Endothelial cell of umbilical vein (primary cell): ENCODE results near the gene B9D1. TPM values are rescaled to one million over a fixed set of nuclear protein-coding genes. Genes with fewer than 3 reads are reported as not detected.

Source experiments
- BruUV-seq: library from RNA; stranded (reverse); fragments of 400-500 nt; replicated peaks from 2 replicates; lab custom pipeline; 2021; lab: Mats Ljungman, UMichigan
- CTCF ChIA-PET: fragments of 300-600, 350-600 bp; sonication (Branson Sonifier 250); formaldehyde crosslinking; loops from one replicate; lab custom pipeline; 2021; ENCODE audit warnings: antibody characterized with exemption, inconsistent platforms; lab: Charles Lee
- POLR2A ChIA-PET: fragments of 300-600, 350-600 bp; sonication (Branson Sonifier 250); formaldehyde crosslinking; loops from one replicate; lab custom pipeline; 2021; ENCODE audit warnings: antibody characterized with exemption, inconsistent platforms; lab: Charles Lee
- DNase-seq: peaks from one replicate; pipeline ENCODE4 v3.0.0-alpha.2; 2011; ENCODE audit warnings: low read depth, low spot score
- FAIRE-seq: peaks from 2 replicates; lab custom pipeline; 2011; peaks lifted over from hg19 to GRCh38; lab: Jason Lieb, UNC
- H2AFZ ChIP-seq: 2 replicates; pipeline ENCODE4 v1.6.0; 2012; ENCODE audit warnings: low read depth, low read length, control low read depth, inconsistent platforms
- H3K27ac ChIP-seq: 2 replicates; pipeline ENCODE4 v1.5.1; 2011; ENCODE audit warnings: low read depth, mild to moderate bottlenecking, control low read depth, low read length, moderate library complexity; ENCODE audit not compliant: insufficient read depth
- H3K27me3 ChIP-seq, 2 experiments: 2 replicates each; pipeline versions ENCODE4 v1.6.0 to v1.6.1; 2011; ENCODE audit warnings: low read length in 2 of 2, mixed read lengths in 1 of 2; ENCODE audit not compliant: control insufficient read depth in 2 of 2, insufficient read depth in 2 of 2
- H3K36me3 ChIP-seq, 2 experiments: 2 replicates in 1 of 2; 3 replicates in 1 of 2; pipeline ENCODE4 v1.5.1; 2011; ENCODE audit warnings: low read length in 2 of 2, mild to moderate bottlenecking in 1 of 2, moderate library complexity in 1 of 2; ENCODE audit not compliant: control insufficient read depth in 2 of 2, insufficient read depth in 2 of 2; ENCODE audit errors: extremely low read depth in 1 of 2
- H3K4me1 ChIP-seq: 3 replicates; pipeline ENCODE4 v1.5.1; 2011; ENCODE audit warnings: mild to moderate bottlenecking, low read length; ENCODE audit not compliant: control insufficient read depth, insufficient read depth; ENCODE audit errors: extremely low read depth
- H3K4me2 ChIP-seq: 2 replicates; pipeline ENCODE4 v1.6.1; 2011; ENCODE audit warnings: low read length, control low read depth, mixed read lengths; ENCODE audit not compliant: insufficient read depth
- H3K4me3 ChIP-seq, 3 experiments: fragments of 200-600 bp in 1 of 3; sonication (generic), shearing (Covaris generic) in 1 of 3; replicated peaks in 1 of 3; 2 replicates each; pipeline ENCODE4 v1.5.1; 2011 to 2016; ENCODE audit warnings: control low read depth in 3 of 3, low read length in 3 of 3, mild to moderate bottlenecking in 2 of 3, inconsistent platforms in 1 of 3, low read depth in 1 of 3, moderate library complexity in 1 of 3; ENCODE audit not compliant: insufficient read depth in 1 of 3
- H3K79me2 ChIP-seq: 2 replicates; pipeline ENCODE4 v1.6.0; 2012; ENCODE audit warnings: low read length, inconsistent platforms; ENCODE audit not compliant: control insufficient read depth, insufficient read depth
- H3K9ac ChIP-seq: replicated peaks from 2 replicates; pipeline ENCODE3; 2011; ENCODE audit warnings: low read length, control low read depth; ENCODE audit not compliant: insufficient read depth; ENCODE audit errors: extremely low read depth
- H3K9me1 ChIP-seq: replicated peaks from 3 replicates; pipeline ENCODE4 v1.6.0; 2011; ENCODE audit warnings: mild to moderate bottlenecking, low read length; ENCODE audit not compliant: control insufficient read depth, insufficient read depth; ENCODE audit errors: extremely low read depth
- H3K9me3 ChIP-seq: replicated peaks from 2 replicates; pipeline ENCODE4 v1.5.1; 2012; ENCODE audit warnings: low read length, inconsistent platforms; ENCODE audit not compliant: control insufficient read depth, insufficient read depth
- H4K20me1 ChIP-seq: replicated peaks from 2 replicates; pipeline ENCODE3; 2011; ENCODE audit warnings: mild to moderate bottlenecking, low read length; ENCODE audit not compliant: control insufficient read depth, insufficient read depth; ENCODE audit errors: extremely low read depth
- EZH2 ChIP-seq: IDR thresholded peaks from 2 replicates; pipeline ENCODE4 v1.6.1; 2012; ENCODE audit warnings: borderline replicate concordance, low read depth, mild to moderate bottlenecking, moderate library complexity, low read length, inconsistent platforms; ENCODE audit not compliant: severe bottlenecking
- FOS ChIP-seq: IDR thresholded peaks from 2 replicates; pipeline ENCODE4 v1.6.1; 2011; ENCODE audit warnings: mild to moderate bottlenecking, low read length, moderate library complexity, borderline replicate concordance; ENCODE audit not compliant: insufficient read depth
- GATA2 ChIP-seq: IDR thresholded peaks from 2 replicates; pipeline ENCODE4 v1.7.0; 2011; ENCODE audit warnings: low read depth, mild to moderate bottlenecking, moderate library complexity, mixed read lengths, low read length; ENCODE audit not compliant: insufficient read length, insufficient read depth
- MYC ChIP-seq: IDR thresholded peaks from one replicate; pipeline ENCODE4 v1.6.1; 2011; ENCODE audit warnings: mild to moderate bottlenecking, low read depth, low read length
- POLR2AphosphoS5 ChIP-seq: IDR thresholded peaks from 2 replicates; pipeline ENCODE4 v1.6.1; 2012; ENCODE audit warnings: low read depth, mild to moderate bottlenecking, control low read depth, low read length, moderate library complexity; ENCODE audit not compliant: insufficient read depth
- dilution Hi-C: fragments of 300-500 bp; cut with MboI; formaldehyde crosslinking; loops from one replicate; pipeline ENCODE4 v1.15.0; 2019; ENCODE audit warnings: low sequenced_read_pairs; ENCODE audit not compliant: extremely low pct_ligation_motif_present
- intact Hi-C: fragments of 100-400 bp; cut with micrococcal nuclease; formaldehyde crosslinking; loops from one replicate; pipeline ENCODE4 v1.10.0; 2022
- polyA plus RNA-seq, 4 experiments: library from polyadenylated mRNA; depleted of rRNA in 3 of 4; stranded (reverse) in 3 of 4; unstranded in 1 of 4; fragments of >200 nt; gene quantifications; 2 replicates each; pipeline versions ENCODE4 v1.2.1 to v1.2.3, GENCODE V29; 2011 to 2012; ENCODE audit warnings: missing spikeins in 1 of 4
- total RNA-seq: library from RNA; stranded (reverse); gene quantifications from 2 replicates; pipeline ENCODE4 v1.2.3, GENCODE V29; 2021
- TF ChIP-seq, protein P1 (sequence below): IDR thresholded peaks from 2 replicates; pipeline ENCODE4 v1.6.1; 2011; ENCODE audit not compliant: insufficient read depth, insufficient read length

The B9D1 gene
- total and polyA plus RNA-seq, 2 donors (not counting 3 experiments of a cell fraction or from before 2014, with no cell fraction given): 20.5 to 55.8 TPM

DNA sequence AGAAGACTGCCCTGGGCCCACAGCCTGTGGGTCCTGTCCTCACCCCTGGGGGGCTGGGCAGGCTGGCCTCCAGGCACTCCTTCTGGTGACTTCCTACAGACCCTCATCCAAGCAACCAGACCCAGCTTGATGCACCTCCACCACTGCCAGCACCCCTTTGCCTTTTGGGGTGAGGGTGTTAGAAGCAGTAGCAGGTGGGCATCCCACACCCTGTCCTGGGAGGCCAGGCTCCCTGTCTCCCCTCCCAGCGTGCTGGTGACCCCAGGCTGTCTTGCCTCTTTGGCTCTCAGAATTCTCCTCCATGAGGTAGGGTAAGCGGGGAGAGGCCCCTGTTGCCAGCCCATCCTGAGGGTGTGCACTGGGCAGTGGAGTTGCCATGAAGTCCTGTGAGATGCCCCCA, 33.4 kb downstream of the B9D1 start:
- POLR2A ChIA-PET: no interaction called here
- dilution Hi-C loops: no loop called here
- H3K4me1 ChIP-seq: no peaks in the 10 kb centered on the region
- no TSS peak for BruUV-seq
- no peaks in the 10 kb centered on the region for H3K27me3 ChIP-seq
- FAIRE-seq (no peak), DNase-seq (no peak)
- no peak overlapping the region for H3K4me2 ChIP-seq
- no peaks in the 10 kb centered on the region for H3K9me1 ChIP-seq
- H3K27ac ChIP-seq: no peak overlapping the region
- intact Hi-C loops: no loop called here
- H3K9ac ChIP-seq: no peak overlapping the region
- TF ChIP-seq EZH2: no peak
- no peak for TF ChIP-seq GATA2
- no peak for TF ChIP-seq POLR2AphosphoS5
- no peak overlapping the region for H3K4me3 ChIP-seq
- H3K36me3 ChIP-seq: peaks cover 0 to 10% of the 10 kb centered on the region in 2 experiments
- CTCF ChIA-PET: interaction anchor here (1.1 to 1.4 kb wide), 4 partner anchors 9 to 50 kb away, joined by 3 to 4 read pairs (median 3); no protein-coding TSS in a partner anchor
- no peaks in the 10 kb centered on the region for H3K79me2 ChIP-seq
- H2AFZ ChIP-seq: no peak overlapping the region
- H3K9me3 ChIP-seq: no peaks in the 10 kb centered on the region
- H4K20me1 ChIP-seq: no peaks in the 10 kb centered on the region

DNA sequence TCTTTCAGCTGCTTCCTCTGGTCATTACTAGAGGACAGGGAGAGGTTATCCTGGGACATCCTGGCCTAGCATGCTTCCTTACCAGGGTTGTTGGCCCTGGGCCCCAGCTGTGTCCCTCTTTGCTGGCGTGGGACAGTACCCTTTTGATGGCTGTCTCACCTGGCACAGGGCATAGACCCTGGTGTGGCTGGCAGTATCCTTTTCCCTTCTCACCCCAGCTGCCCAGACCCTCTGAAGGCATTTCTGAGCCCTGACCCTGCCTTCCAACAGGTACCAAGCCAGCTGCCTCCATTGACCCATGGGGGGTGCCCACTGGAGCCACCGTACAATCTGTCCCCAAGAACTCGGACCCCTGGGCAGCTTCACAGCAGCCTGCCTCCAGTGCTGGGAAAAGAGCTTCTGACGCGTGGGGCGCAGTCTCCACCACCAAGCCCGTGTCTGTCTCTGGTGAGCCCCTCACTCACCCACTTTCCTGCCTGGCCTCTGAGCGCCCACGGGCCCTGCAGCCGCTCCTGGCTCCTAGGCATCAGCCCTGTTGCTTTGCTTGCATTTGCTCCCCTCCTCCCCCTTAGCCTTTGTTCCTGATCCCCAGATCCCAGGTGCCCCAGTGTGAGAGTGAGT, 34.0 kb downstream of the B9D1 start:
- dilution Hi-C loops (no loop called here), intact Hi-C loops (no loop called here)
- H3K4me1 ChIP-seq: no peaks in the 10 kb centered on the region
- no peak overlapping the region for H3K4me3 ChIP-seq
- no peak for TF ChIP-seq MYC
- TF ChIP-seq, protein P1, sequence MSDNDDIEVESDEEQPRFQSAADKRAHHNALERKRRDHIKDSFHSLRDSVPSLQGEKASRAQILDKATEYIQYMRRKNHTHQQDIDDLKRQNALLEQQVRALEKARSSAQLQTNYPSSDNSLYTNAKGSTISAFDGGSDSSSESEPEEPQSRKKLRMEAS: no peak
- no peak for TF ChIP-seq FOS
- no peak overlapping the region for H3K4me2 ChIP-seq
- CTCF ChIA-PET: interaction anchor here (1.0 to 1.4 kb wide), 3 partner anchors 9 to 50 kb away, joined by 3 to 4 read pairs (median 3); no protein-coding TSS in a partner anchor
- DNase-seq (no peak), FAIRE-seq (no peak)
- H3K9me1 ChIP-seq: no peaks in the 10 kb centered on the region
- H2AFZ ChIP-seq: no peak overlapping the region
- POLR2A ChIA-PET: no interaction called here
- H3K36me3 ChIP-seq: peaks cover 0 to 10% of the 10 kb centered on the region in 2 experiments
- H3K9me3 ChIP-seq: no peaks in the 10 kb centered on the region
- H3K27ac ChIP-seq: no peak overlapping the region
- H3K9ac ChIP-seq: no peak overlapping the region
- H3K27me3 ChIP-seq: no peaks in the 10 kb centered on the region
- H3K79me2 ChIP-seq: no peaks in the 10 kb centered on the region
- H4K20me1 ChIP-seq: no peaks in the 10 kb centered on the region
- BruUV-seq: no TSS peak
